Right lobe of liver (tissue), 4 donors: ENCODE results near the gene ITPR1.

Source experiments
- CTCF ChIP-seq, 4 donors: fragments of 200-600 bp in 3 of 4; fragments of 450-650 bp in 1 of 4; IDR thresholded peaks; one replicate each; pipeline versions ENCODE4 v1.5.1 to v1.8.0; 2016 to 2022; ENCODE audit warnings: antibody characterized with exemption in 4 of 4, mild to moderate bottlenecking in 2 of 4
- POLR2A ChIP-seq: fragments of 450-650 bp; IDR thresholded peaks from one replicate; pipeline ENCODE4 v1.6.1; 2017; ENCODE audit warnings: antibody characterized with exemption, mild to moderate bottlenecking
- donor health status: DM: no; HTN: no; CAD: no.
- donor health status: DM: no; HTN: no; CAD: no.
- donor health status: DM: no; HTN: yes; CAD: no.

GRCh38 chr3:4523710-4524698, 30.9 kb downstream of the ITPR1 start:
- TF ChIP-seq POLR2A, result no peak
- no peak for TF ChIP-seq CTCF (IDR thresholded peaks at IDR 0.05)
